ENCODE data around the gene PRDM16. TPM values are rescaled to one million over a fixed set of nuclear protein-coding genes. Genes with fewer than 3 reads are reported as not detected.

PRDM16 gene
- total RNA-seq, 2 experiments from 2014 or later, result not detected

DNA sequence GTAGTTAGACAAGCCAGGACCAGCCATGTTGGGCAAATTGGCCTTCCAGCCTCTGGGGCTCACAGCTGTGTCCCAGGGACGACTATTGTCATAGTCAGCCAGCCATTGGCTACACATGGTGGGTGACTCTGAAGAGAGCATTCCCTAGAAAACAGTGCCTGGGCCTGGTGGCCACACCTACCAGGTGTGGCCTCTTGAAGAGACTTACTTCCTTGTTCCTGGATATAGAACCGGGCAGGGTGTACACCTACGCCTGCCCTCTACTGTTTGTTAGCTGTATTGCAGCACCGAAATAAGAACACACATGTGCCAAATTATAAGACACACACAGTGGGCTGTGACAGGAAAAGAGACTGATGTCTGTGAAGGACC, 250.9 kb downstream of the PRDM16 start:
- Histone ChIP-seq H3K4me3 (ENCODE audit: low read depth, low read length, poor library complexity, severe bottlenecking) (no peak overlapping the region), H3K27ac (ENCODE audit: low read depth, low read length, poor library complexity, severe bottlenecking) (no peak overlapping the region), H3K9me2 (ENCODE audit: insufficient read depth, low read length) (no peaks in the 10 kb centered on the region), H2AFZ (ENCODE audit: low read length) (peak overlapping the region; percentile 80), H3K4me2 (ENCODE audit: low read length) (no peak overlapping the region), H4K20me1 (ENCODE audit: insufficient read depth, low read length) (no peaks in the 10 kb centered on the region), H3K79me2 (ENCODE audit: insufficient read depth, low read depth, low read length) (no peaks in the 10 kb centered on the region), H3K4me1 (ENCODE audit: insufficient read depth, low read length, poor library complexity, severe bottlenecking) (peaks cover 6% of the 10 kb centered on the region), H3K9me3 (ENCODE audit: low read length) (no peaks in the 10 kb centered on the region), H3K36me3 (ENCODE audit: insufficient read depth, low read length) (no peaks in the 10 kb centered on the region)
- CTCF ChIA-PET (ENCODE audit: unreplicated experiment), result no interaction called here
- POLR2A ChIA-PET, result no interaction called here
- intact Hi-C loops (cut with micrococcal nuclease; ENCODE audit: unreplicated experiment), result no loop called here
- TF ChIP-seq EZH2phosphoT487 (IDR thresholded peaks at IDR 0.05; ENCODE audit: borderline replicate concordance, low read depth, low read length) (no peak), CTCF (conservative IDR thresholded peaks at IDR 0.05; ENCODE audit: low read length) (peak; percentile 84)
- peak; percentile 70 for DNase-seq (ENCODE audit: low spot score)
- no TSS peak for BruUV-seq (replicated peaks)

GRCh38 chr1:3320246-3321152, 251.5 kb downstream of the PRDM16 start:
- H3K27ac ChIP-seq (ENCODE audit: low read depth, low read length, poor library complexity, severe bottlenecking), result no peak overlapping the region
- no peak overlapping the region for H3K4me3 ChIP-seq (ENCODE audit: low read depth, low read length, poor library complexity, severe bottlenecking)
- peaks cover 6% of the 10 kb centered on the region for H3K4me1 ChIP-seq (ENCODE audit: insufficient read depth, low read length, poor library complexity, severe bottlenecking)
- H3K36me3 ChIP-seq (ENCODE audit: insufficient read depth, low read length), result no peaks in the 10 kb centered on the region
- intact Hi-C loops (cut with micrococcal nuclease; ENCODE audit: unreplicated experiment), result no loop called here
- ChIA-PET POLR2A (interaction anchor here (0.6 kb wide), 1 partner anchor 717 kb away, joined by 3 read pairs; no protein-coding TSS in a partner anchor), CTCF (ENCODE audit: unreplicated experiment) (interaction anchor here (0.6 kb wide), 1 partner anchor 32 kb away, joined by 3 read pairs; no protein-coding TSS in a partner anchor)
- no peaks in the 10 kb centered on the region for H3K79me2 ChIP-seq (ENCODE audit: insufficient read depth, low read depth, low read length)
- BruUV-seq (replicated peaks), result no TSS peak
- no peaks in the 10 kb centered on the region for H3K9me3 ChIP-seq (ENCODE audit: low read length)
- no peak overlapping the region for H2AFZ ChIP-seq (ENCODE audit: low read length)
- no peaks in the 10 kb centered on the region for H4K20me1 ChIP-seq (ENCODE audit: insufficient read depth, low read length)
- no peak for DNase-seq (ENCODE audit: low spot score)
- H3K4me2 ChIP-seq (ENCODE audit: low read length), result no peak overlapping the region
- peak; percentile 8 for TF ChIP-seq CTCF (conservative IDR thresholded peaks at IDR 0.05; ENCODE audit: low read length)
- TF ChIP-seq EZH2phosphoT487 (IDR thresholded peaks at IDR 0.05; ENCODE audit: borderline replicate concordance, low read depth, low read length), result no peak
- no peaks in the 10 kb centered on the region for H3K9me2 ChIP-seq (ENCODE audit: insufficient read depth, low read length)
